ENCODE data around the gene ELOA. TPM values are rescaled to one million over a fixed set of nuclear protein-coding genes. Genes with fewer than 3 reads are reported as not detected.
"Not testable (repeated sequence)": the region's sequence is repeated elsewhere in the genome, so short reads cannot be mapped to it uniquely, and the experiment has no call there.

ELOA gene
- total RNA-seq, 2 donors from 2014 or later = 34.7 to 39.7 TPM

DNA sequence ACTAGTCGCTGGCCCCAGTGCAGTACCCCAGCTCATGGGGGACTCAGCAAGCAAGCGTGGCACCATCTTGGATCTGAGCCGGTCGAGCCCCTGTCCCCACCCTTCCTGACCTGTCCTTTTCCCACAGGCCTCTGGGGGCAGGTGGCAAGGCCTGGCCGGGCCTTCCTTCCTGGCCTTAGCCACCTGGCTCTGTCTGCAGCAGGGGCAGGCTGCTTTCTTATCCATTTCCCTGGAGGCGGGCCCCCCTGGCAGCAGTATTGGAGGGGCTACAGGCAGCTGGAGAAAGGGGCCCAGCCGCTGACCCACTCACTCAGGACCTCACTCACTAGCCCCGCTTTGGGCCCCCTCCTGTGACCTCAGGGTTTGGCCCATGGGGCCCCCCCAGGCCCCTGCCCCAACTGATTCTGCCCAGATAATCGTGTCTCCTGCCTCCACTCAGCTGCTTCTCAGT is 51.5 kb downstream of the ELOA start:
- peaks cover 38% of the 10 kb centered on the region for H3K4me1 Mint-ChIP-seq
- H3K27ac Mint-ChIP-seq = peak overlapping the region; percentile 75
- H3K4me3 Mint-ChIP-seq = peak overlapping the region; percentile 49
- H3K9me3 ChIP-seq (ENCODE audit: control insufficient read depth, low read length, poor library complexity, severe bottlenecking); H3K27me3 Mint-ChIP-seq; DNase-seq; ATAC-seq; H3K36me3 Mint-ChIP-seq (ENCODE audit: low read depth): not testable (repeated sequence)

DNA sequence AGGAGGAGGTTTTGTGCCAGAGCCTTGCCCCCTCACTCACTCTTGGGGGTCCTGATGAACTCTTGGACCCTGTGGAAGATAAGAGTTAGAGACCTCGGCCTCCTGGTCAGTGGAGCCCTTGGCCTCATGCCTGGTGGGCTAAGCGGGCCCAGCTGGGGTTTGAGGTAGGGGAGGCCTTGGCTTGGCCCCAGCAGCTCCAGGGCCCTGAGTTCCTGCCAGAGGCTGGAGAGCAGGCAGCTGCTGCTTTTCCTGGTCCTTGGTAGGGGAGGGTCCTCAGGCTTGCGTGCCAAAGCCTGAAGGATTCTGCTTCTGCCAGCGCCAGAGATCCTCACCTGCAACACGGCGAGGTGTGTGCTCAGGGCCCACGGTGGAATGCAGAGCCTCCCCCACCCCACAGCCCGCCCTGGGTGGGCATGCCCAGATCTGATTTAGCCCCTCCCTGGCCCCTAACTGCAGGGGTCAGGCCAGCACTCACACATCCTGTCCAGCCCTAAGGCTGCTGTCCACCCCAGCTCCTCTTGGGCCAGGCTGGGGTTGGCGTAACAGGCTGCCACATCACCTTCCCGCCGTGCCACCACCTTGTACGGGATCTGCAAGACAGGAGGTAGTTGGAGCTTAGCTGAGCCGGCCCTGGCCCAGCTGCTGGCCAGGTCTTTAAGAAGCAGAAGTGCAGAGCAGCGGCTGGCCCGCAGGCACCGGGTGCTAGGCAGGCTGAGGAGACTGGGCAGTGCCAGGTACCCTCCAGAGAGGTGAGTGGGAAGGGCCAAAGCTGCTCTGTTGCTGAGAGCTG is 52.6 kb downstream of the ELOA start:
- no peak for DNase-seq
- no peak overlapping the region for H3K4me3 Mint-ChIP-seq
- H3K27ac Mint-ChIP-seq = peak overlapping the region; percentile 75
- H3K4me1 Mint-ChIP-seq = peaks cover 33% of the 10 kb centered on the region
- H3K36me3 Mint-ChIP-seq (ENCODE audit: low read depth) = peaks cover 6% of the 10 kb centered on the region
- H3K27me3 Mint-ChIP-seq = no peaks in the 10 kb centered on the region
- no peak for ATAC-seq
- no peaks in the 10 kb centered on the region for H3K9me3 ChIP-seq (ENCODE audit: control insufficient read depth, low read length, poor library complexity, severe bottlenecking)

DNA sequence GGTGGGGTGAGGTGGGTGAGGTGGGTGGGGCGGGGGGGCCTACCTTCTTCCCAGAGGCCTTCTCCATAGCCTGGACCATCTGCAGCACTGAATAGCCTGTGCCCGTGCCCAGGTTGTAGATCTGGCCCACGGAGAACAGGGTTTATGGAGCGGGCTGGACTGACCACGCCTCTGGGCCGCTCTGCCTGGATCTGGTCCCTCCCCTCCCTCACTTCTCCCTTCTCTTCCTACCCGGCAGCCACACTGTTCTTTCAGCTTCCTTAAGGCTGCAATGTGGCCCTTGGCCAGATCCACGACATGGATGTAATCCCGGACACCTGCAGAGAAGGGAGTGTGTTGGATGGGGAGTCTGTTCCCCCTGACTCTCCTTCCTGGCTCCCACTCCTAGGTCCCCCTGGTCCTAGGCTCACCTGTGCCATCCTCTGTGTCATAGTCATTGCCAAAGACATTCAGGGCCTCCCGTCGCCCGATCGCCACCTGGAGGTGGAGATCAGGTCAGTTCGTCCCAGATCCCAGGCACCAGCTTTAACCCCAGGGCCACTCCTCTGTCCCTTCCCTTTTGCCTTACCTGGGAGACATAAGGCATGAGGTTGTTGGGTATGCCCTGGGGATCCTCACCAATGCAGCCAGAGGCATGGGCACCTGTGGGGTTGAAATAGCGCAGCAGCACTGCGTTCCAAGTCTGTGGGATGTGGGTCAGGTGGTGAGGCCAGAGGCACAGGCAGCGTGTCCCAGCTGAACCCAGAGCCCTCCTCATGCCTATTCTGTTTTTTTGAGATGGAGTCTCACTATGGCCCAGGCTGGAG is 53.4 kb downstream of the ELOA start:
- Mint-ChIP-seq H3K27ac (peak overlapping the region; percentile 45), H3K4me3 (no peak overlapping the region), H3K27me3 (no peaks in the 10 kb centered on the region), H3K36me3 (ENCODE audit: low read depth) (no peaks in the 10 kb centered on the region), H3K4me1 (peaks cover 29% of the 10 kb centered on the region)
- no peak for ATAC-seq
- DNase-seq = no peak
- no peaks in the 10 kb centered on the region for H3K9me3 ChIP-seq (ENCODE audit: control insufficient read depth, low read length, poor library complexity, severe bottlenecking)

- H3K4me3 Mint-ChIP-seq = no peak overlapping the region
Observed at GRCh38 chr1:23797478-23798448, 54.5 kb downstream of the ELOA start.

DNA sequence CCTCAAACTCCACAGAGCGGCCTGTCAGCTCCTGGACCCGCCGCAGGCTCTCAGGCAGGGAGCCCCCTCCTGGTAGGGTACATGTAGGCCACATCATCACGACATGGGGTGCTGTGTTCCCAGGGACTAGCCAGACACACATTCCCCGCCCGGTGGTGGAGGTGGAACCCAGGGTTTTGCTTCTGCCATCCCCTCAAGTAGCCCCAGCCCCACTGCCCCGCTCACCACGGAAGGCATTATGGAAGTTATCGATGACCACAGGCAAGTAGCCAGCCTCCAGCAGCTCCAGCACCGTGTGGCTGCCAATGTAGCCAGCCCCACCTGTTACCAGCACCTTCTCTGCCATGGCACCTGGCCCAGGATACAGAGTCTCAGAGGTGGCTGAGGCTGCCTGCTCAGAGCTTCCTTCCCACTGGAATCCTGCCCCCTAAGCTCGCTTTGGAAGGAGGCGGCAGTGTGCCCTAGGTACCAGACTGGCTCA is 55.4 kb downstream of the ELOA start:
- H3K27ac Mint-ChIP-seq = no peak overlapping the region
- peaks cover 16% of the 10 kb centered on the region for H3K4me1 Mint-ChIP-seq
- no peaks in the 10 kb centered on the region for H3K27me3 Mint-ChIP-seq
- no peak for DNase-seq
- ATAC-seq = no peak
- H3K9me3 ChIP-seq (ENCODE audit: control insufficient read depth, low read length, poor library complexity, severe bottlenecking) = no peaks in the 10 kb centered on the region
- peak overlapping the region; percentile 93 for H3K4me3 Mint-ChIP-seq
- H3K36me3 Mint-ChIP-seq (ENCODE audit: low read depth) = no peaks in the 10 kb centered on the region

More at GRCh38 chr1:23797478-23798448, 54.5 kb downstream of the ELOA start:
- no peaks in the 10 kb centered on the region for H3K9me3 ChIP-seq (ENCODE audit: control insufficient read depth, low read length, poor library complexity, severe bottlenecking)
- ATAC-seq = no peak
- H3K36me3 Mint-ChIP-seq (ENCODE audit: low read depth) = no peaks in the 10 kb centered on the region
- H3K27ac Mint-ChIP-seq = no peak overlapping the region
- DNase-seq = no peak
- H3K4me1 Mint-ChIP-seq = peaks cover 23% of the 10 kb centered on the region
- no peaks in the 10 kb centered on the region for H3K27me3 Mint-ChIP-seq

DNA sequence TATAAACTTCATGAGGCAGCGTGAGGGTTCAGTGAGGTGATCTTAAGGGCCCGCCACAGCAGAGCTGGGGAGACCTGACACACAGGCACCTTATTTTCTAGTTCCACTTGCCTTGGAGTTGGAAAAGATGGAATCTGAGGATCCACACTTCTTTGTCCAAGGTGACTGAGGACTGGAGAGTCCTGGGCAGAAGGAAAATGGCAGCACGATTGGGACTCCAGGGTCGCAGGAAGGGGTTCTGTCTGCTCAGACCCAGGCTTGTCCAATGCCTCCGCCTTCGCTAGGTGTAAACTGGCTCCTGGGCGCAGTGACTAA is 55.9 kb downstream of the ELOA start:
- no peaks in the 10 kb centered on the region for H3K36me3 Mint-ChIP-seq (ENCODE audit: low read depth)
- peak overlapping the region; percentile 93 for H3K4me3 Mint-ChIP-seq
- H3K9me3 ChIP-seq (ENCODE audit: control insufficient read depth, low read length, poor library complexity, severe bottlenecking) = no peaks in the 10 kb centered on the region
- DNase-seq (no peak), ATAC-seq (no peak)
- H3K27me3 Mint-ChIP-seq = no peaks in the 10 kb centered on the region
- peak overlapping the region; percentile 92 for H3K27ac Mint-ChIP-seq
- peaks cover 16% of the 10 kb centered on the region for H3K4me1 Mint-ChIP-seq

DNA sequence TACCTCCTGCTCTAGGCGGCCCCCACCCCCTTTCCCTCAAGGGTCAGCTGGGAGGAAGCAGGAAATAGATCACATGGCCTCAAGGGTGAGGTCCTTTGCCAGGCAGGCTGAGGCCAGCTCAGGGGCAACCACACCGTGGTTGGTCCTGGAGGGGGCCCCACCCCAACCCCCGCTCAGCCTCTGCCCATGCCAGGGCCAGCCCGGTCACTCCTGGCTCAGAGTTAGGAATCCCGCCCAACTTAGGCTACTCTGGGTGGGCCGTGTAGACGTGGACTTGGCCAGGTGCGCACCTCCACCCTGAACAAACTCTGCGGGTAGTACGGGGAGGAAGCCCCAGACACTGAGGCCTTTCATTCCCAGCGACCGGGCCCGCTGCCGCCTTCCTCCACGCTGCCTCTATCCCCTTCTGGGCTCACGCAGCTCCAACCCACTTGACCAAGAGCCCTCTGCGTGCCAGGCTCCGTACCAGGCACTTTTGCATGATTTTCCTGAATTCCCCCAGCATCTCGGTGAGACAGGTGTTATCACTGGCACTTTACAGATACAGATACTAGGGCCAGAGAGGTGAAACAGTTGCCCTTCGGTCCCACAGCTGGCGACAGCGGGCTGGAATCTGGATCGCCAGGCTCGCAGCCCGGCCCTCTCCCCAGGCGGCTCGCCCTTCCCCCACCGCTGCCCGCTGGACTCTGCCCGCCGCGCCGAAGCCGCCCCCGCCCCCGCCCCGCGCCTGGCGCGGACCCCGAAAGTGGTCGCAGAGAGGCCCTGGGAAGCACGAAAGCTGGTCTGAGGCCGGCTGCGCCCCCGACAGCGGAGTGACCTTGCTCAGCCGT is 56.5 kb downstream of the ELOA start:
- H3K36me3 Mint-ChIP-seq (ENCODE audit: low read depth) = peaks cover under 1% of the 10 kb centered on the region
- no peak for ATAC-seq

GRCh38 chr1:23800400-23801337 is 57.4 kb downstream of the ELOA start, which contains the start of gene GALE:
Gene GALE (minus strand): TSS chr1:23800754. CDS start chr1:23799007, 1,747 bp downstream.
- H3K27ac Mint-ChIP-seq = peak within 1 kb of the TSS; percentile 92
- peak; percentile 93 for ATAC-seq
- no peaks in the 10 kb centered on the region for H3K27me3 Mint-ChIP-seq
- peaks cover 5% of the 10 kb centered on the region for H3K36me3 Mint-ChIP-seq (ENCODE audit: low read depth)
- peak within 1 kb of the TSS; percentile 93 for H3K4me3 Mint-ChIP-seq
- H3K9me3 ChIP-seq (ENCODE audit: control insufficient read depth, low read length, poor library complexity, severe bottlenecking) = no peaks in the 10 kb centered on the region
- DNase-seq = peak; percentile 92 to 98 (median 96)
- H3K4me1 Mint-ChIP-seq = peaks cover 26% of the 10 kb centered on the region

More for the DNA sequence above, 56.5 kb downstream of the ELOA start:
- H3K4me3 Mint-ChIP-seq = peak overlapping the region; percentile 93
- no peaks in the 10 kb centered on the region for H3K9me3 ChIP-seq (ENCODE audit: control insufficient read depth, low read length, poor library complexity, severe bottlenecking)
- H3K27me3 Mint-ChIP-seq = no peaks in the 10 kb centered on the region
- H3K4me1 Mint-ChIP-seq = peaks cover 17% of the 10 kb centered on the region
- DNase-seq = no peak
- peak overlapping the region; percentile 92 for H3K27ac Mint-ChIP-seq

DNA sequence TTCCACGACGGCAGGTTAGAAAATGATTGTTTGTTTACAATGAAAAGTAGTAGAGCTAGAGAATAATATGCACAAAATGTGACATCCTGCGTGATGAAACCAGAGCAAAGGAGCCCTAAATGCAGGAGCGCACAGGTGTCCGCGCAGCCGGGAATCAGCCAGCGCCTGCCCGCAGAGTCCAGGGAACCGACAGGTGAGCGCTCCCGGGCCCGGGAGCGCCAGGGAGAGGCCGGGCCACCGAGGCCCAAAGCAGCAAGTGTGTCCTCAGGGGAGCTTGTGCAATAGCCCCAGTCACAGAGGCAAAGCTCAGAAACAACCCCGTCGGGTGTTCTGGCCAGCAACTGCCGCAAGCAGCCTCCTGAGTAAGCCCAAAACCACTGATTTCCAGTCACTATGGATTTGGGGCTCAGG is 58.1 kb downstream of the ELOA start:
- peaks cover 26% of the 10 kb centered on the region for H3K4me1 Mint-ChIP-seq
- H3K27me3 Mint-ChIP-seq = no peaks in the 10 kb centered on the region
- H3K4me3 Mint-ChIP-seq = peak overlapping the region; percentile 93
- peak overlapping the region; percentile 92 for H3K27ac Mint-ChIP-seq
- no peak for ATAC-seq
- DNase-seq = no peak
- no peaks in the 10 kb centered on the region for H3K9me3 ChIP-seq (ENCODE audit: control insufficient read depth, low read length, poor library complexity, severe bottlenecking)
- H3K36me3 Mint-ChIP-seq (ENCODE audit: low read depth) = peaks cover 5% of the 10 kb centered on the region

- H3K9me3 ChIP-seq (ENCODE audit: control insufficient read depth, low read length, poor library complexity, severe bottlenecking) = no peaks in the 10 kb centered on the region
- Mint-ChIP-seq H3K27ac (peak overlapping the region; percentile 92), H3K4me3 (no peak overlapping the region), H3K36me3 (ENCODE audit: low read depth) (peaks cover 5% of the 10 kb centered on the region), H3K4me1 (peaks cover 26% of the 10 kb centered on the region), H3K27me3 (no peaks in the 10 kb centered on the region)
- DNase-seq = no peak
- ATAC-seq = no peak
Observed at GRCh38 chr1:23801876-23802275, 58.6 kb downstream of the ELOA start.

DNA sequence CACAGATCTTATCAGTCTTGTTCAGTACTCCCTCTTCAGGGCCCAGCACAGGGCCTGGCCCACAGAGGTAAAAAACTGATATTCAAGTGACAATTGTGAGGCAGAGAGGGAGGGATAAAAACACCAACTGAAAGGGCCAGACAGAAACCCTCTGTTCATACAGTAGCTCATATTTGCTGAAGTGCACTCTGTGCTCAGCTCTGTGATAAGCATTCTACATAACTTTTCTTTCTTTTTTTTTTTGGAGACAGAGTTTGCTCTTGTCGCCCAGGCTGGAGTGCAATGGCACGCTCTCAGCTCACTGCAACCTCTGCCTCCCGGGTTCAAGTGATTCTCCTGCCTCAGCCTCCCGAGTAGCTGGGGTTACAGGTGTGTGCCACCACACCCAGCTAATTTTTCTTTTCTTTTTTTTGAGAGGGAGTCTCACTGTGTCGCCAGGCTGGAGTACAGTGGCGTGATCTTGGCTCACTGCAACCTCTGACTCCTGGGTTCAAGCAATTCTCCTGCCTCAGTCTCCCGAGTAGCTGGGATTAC is 59.6 kb downstream of the ELOA start:
- not testable (repeated sequence) for DNase-seq; H3K36me3 Mint-ChIP-seq (ENCODE audit: low read depth); ATAC-seq; H3K9me3 ChIP-seq (ENCODE audit: control insufficient read depth, low read length, poor library complexity, severe bottlenecking); H3K27me3 Mint-ChIP-seq; H3K4me3 Mint-ChIP-seq
- Mint-ChIP-seq H3K4me1 (peaks cover 28% of the 10 kb centered on the region), H3K27ac (peak overlapping the region; percentile 88)

Data from T-helper 17 cell (primary cell).